NCI-H187 treated with DMSO at 0.1 percent for 48 hours (cell line): Measurements from ENCODE around the gene WBP1L.
"Not testable (repeated sequence)": the region's sequence is repeated elsewhere in the genome, so short reads cannot be mapped to it uniquely, and the experiment has no call there.

ENCODE experiments used
- DNase-seq: peaks from one replicate; lab custom pipeline; 2025; lab: John Stamatoyannopoulos, UW

The WBP1L gene

DNA sequence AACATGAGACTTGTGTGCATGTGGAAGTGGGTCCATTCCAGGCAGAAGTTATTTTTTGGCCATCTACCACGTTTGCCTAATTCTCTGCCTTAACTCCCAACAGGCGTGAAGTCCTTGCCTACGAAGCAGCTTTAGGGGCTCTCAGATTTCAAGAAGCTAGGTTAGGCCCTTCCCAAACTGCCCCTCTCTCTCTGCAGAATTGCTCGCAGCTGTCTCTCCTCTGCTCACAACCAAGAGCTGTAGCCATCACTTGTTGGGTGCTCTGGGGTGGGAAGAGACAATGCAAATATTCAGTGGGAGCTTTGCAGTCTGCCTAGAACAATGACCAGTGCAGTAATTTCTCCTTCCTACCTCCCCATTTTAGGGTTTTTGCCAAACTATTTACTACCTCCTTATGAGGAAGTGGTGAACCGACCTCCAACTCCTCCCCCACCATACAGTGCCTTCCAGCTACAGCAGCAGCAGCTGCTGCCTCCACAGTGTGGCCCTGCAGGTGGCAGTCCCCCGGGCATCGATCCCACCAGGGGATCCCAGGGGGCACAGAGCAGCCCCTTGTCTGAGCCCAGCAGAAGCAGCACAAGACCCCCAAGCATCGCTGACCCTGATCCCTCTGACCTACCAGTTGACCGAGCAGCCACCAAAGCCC, 68.6 kb downstream of the WBP1L start:
- no peak for DNase-seq

- no peak for DNase-seq
Observed at GRCh38 chr10:102813017-102813541, 69.3 kb downstream of the WBP1L start.

GRCh38 chr10:102813734-102814452, 70.1 kb downstream of the WBP1L start:
- no peak for DNase-seq

GRCh38 chr10:102814453-102814871, 70.7 kb downstream of the WBP1L start:
- DNase-seq, result no peak

GRCh38 chr10:102814873-102815661, 71.3 kb downstream of the WBP1L start:
- no peak for DNase-seq

GRCh38 chr10:102815790-102816549, 72.2 kb downstream of the WBP1L start:
- no peak for DNase-seq

GRCh38 chr10:102817175-102817574, 73.4 kb downstream of the WBP1L start:
- no peak for DNase-seq

DNA sequence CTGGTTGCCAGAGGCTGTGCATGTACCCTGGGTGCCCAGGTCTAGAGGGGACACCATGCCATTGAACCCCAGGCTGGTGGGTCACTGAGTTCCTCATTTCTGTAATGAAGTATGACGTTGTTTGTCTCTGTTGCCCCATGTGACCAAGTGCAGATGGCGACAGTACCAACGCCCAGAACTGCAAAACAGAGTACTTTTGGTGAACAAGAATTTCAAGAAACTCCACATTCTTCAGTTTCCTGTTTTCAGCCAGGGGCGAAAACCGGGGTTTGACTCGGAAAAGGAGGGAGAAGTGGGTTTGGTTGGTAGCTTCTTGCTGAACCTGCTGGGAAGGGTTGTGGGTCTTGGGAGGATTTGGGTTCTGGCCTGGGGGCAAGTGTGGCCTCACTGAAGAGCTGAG, 75.3 kb downstream of the WBP1L start:
- DNase-seq, result no peak

DNA sequence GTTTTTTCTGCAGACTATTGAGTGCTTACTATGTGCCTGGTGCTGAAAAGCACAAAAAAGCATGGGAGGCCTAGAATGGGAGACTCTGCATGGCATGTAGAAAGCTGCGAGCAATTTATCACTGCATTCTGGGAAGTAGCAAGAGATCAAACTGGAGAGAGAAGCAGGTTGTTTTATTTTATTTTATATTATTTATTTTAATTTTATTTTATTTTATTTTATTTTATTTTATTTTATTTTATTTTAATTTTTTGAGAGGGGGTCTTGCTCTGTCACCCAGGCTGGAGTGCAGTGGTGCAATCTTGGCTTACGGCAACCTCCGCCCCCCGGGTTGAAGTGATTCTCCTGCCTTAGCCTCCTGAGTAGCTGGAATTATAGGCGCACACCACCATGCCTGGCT, 76.3 kb downstream of the WBP1L start:
- not testable (repeated sequence) for DNase-seq

DNA sequence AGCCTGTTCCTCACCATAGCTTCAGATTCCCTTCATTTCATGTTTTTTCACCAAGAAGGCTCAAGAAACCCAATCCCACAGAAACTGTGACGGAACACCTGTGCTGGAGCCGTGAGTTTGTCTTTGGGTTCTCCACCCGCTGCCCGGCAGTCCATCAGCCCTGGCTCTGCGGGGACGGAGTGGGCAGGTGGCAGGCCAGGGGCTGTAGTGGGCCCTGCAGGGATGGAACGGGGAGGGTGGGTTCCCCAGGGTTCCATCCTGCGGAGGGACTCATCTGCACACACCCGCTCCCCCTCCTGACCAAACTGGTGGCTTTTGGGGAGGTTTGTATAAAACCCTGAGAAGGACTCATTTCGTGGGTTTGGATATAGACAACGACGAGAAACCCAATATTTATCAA, 78.5 kb downstream of the WBP1L start:
- no peak for DNase-seq

DNA sequence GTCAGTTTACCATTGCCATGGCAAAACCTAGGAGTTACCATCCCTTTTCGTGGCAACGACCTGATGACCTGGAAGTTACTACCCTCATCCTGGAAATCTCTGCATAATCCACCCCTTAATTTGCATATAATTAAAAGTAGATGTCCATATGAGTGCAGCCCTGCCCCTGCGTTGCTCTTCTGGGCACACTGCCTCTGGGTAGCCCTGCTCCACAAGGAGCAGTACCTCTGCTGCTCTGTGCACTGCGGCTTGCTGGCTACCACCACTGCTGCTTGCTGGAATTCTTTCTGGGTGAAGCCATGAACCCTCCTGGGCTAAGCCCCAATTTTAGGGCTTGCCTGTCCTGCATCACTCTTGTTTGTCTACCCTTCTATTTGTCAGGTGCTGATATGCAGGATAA, 80.9 kb downstream of the WBP1L start:
- no peak for DNase-seq

- no peak for DNase-seq
Observed at GRCh38 chr10:102826148-102826796, 82.5 kb downstream of the WBP1L start.

DNA sequence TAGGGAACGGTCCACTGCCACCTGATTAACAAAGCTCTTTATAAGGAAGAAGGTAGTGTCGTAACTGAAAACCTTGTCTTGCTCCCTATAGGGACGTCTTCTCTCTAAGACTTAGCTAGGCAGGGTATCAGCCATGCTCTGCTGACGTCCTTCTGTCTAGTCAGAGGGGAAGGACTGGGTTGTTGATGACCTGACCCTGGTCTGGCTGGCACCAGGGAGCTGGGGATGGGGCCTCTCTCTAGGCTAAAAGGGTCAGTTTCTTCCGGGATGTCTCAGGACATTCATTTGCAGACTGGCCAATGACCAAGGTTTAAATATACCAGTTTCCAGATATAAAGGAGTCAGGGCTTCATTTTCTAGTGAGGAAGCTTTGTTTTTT, 83.8 kb downstream of the WBP1L start:
- no peak for DNase-seq

GRCh38 chr10:102831322-102832071, 87.7 kb downstream of the WBP1L start:
- DNase-seq, result no peak

- DNase-seq, result no peak
Observed at GRCh38 chr10:102832248-102832647, 88.5 kb downstream of the WBP1L start.

DNA sequence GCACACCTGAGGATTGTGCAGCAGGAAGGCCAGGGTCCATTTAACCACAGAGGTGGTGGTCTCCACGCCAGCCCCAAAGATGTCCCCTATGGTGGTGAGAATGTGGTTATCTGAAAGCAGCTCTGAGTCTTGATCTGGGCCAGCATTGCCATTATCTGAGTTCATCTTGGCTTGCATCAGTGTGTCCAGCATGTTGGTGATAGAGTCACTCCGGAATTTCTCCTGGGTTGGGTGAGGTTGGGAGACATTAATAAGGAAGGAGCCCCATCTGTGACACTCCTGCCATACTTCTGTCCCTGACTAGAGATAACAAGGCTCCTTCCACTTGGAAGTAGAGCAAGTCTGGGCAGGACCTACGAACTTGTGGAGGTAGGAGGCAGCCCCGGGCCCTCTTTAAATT, 89.2 kb downstream of the WBP1L start:
- DNase-seq, result no peak

DNA sequence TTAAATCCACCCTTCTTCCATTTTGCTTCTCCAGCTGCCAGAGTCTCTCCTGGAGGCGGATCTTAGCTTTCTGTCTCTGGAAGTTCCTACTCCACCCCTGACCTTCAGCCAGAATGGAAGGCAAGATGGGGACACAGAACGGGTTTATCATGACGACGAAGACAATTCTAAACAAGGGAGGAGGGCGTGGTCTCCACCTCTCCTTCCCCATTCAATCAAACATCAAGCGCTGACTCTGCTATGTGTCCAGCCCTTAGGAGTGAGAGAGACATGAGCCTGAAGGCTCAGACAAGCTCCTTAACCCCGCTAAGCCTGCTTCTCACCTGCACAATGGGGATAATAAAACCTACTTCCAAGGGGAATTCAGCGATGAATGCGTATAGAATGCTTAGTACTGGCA, 90.4 kb downstream of the WBP1L start:
- no peak for DNase-seq

- DNase-seq, result no peak
Observed at GRCh38 chr10:102835007-102835482, 91.3 kb downstream of the WBP1L start.

GRCh38 chr10:102837230-102837721, 93.5 kb downstream of the WBP1L start, which contains the start of gene CYP17A1:
CYP17A1 (minus strand) TSS chr10:102837413; CDS start chr10:102837361, 52 bp downstream.
- DNase-seq, result no peak

GRCh38 chr10:102838276-102838927, 94.7 kb downstream of the WBP1L start:
- DNase-seq, result not testable (repeated sequence)
